IPS-20b (cell line): Measurements from ENCODE around the gene PDZRN3.

Experiments used
- H3K27ac ChIP-seq: one replicate; pipeline ENCODE4 v1.5.1; 2013; ENCODE audit warnings: low read length
- H3K27me3 ChIP-seq: 2 replicates; pipeline ENCODE4 v1.6.1; 2013; ENCODE audit warnings: mild to moderate bottlenecking, low read length, inconsistent platforms; ENCODE audit not compliant: insufficient read depth
- H3K36me3 ChIP-seq: 2 replicates; pipeline ENCODE4 v1.6.1; 2013; ENCODE audit warnings: low read depth, mild to moderate bottlenecking, inconsistent platforms, low read length, moderate library complexity; ENCODE audit not compliant: insufficient read depth
- H3K4me1 ChIP-seq: 2 replicates; pipeline ENCODE4 v1.6.1; 2013; ENCODE audit warnings: mild to moderate bottlenecking, control low read depth, inconsistent platforms, low read length, moderate library complexity; ENCODE audit not compliant: insufficient read depth
- H3K4me3 ChIP-seq: 2 replicates; pipeline ENCODE4 v1.5.1; 2013; ENCODE audit warnings: mild to moderate bottlenecking, low read length, inconsistent platforms
- H3K9ac ChIP-seq: 2 replicates; pipeline ENCODE4 v1.6.1; 2013; ENCODE audit warnings: low read depth, mild to moderate bottlenecking, inconsistent platforms, low read length, moderate library complexity
- H3K9me3 ChIP-seq: 2 replicates; pipeline ENCODE4 v1.6.1; 2013; ENCODE audit warnings: mild to moderate bottlenecking, low read depth, low read length, inconsistent platforms; ENCODE audit not compliant: insufficient read depth

The PDZRN3 gene

DNA sequence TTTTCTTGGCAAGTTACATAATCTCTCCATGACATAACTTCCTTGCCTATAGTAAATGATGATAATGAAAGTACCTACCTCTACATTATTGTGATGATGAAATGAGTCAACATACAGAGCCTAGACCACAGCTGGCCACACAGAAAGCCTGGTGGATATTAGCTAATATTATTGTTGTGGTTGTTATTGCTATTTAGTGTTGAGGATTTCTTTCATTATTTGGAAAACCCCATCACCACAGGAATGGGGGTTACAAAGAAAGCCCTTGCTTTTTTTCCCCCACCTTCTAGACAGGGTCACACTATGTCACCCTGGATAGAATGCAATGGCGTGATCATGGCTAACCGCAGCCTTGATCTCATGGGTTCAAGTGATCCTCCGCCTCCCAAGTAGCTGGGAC, 125.0 kb downstream of the PDZRN3 start:
- Histone ChIP-seq H3K27ac (no peak overlapping the region), H3K36me3 (no peaks in the 10 kb centered on the region), H3K9ac (no peak overlapping the region), H3K4me1 (peaks cover 13% of the 10 kb centered on the region; the same call in 1 of the 2 replicates), H3K4me3 (no peak overlapping the region), H3K27me3 (no peaks in the 10 kb centered on the region), H3K9me3 (no peaks in the 10 kb centered on the region)

DNA sequence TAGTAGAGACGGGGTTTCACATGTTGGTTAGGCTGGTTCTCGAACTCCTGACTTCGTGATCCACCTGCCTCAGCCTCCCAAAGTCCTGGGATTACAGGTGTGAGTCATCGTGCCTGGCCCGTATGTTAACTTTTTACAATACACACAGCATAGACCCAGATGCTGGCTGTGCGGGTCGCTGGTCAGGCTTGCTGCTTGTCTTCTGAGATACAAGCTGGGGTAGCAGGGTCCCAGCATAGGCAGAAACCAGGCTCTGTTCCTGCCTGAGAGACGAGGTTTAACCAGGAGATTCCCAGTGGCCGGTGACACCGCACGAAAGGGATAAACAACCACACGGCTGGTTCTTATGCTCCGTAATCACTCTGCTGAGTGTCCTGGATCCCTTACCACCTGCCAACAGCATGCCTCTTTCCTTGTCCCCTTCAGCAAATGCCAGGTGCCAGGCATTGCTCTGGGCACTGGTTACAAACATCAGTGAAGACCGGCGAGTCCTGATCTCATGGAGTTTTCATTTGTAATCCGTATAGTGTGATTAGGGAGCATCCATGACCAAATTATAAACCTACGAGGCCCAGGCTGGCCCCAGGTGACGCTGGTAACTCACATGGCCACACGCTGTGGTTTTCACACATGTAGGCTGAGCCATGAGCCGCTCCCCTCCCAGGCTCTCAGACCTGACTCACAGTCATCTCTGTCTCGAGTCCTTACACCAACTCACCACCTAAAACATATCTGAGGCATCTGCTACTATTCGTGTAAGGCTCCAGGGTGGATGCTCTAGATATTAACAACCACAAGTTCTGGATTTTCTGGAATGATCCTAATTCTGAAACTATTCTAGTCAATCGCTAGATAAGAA, 125.7 kb downstream of the PDZRN3 start:
- no peak overlapping the region for H3K27ac ChIP-seq
- no peaks in the 10 kb centered on the region for H3K27me3 ChIP-seq
- H3K4me3 ChIP-seq, result no peak overlapping the region
- H3K4me1 ChIP-seq, result peaks cover 13% of the 10 kb centered on the region; the same call in 1 of the 2 replicates
- no peaks in the 10 kb centered on the region for H3K36me3 ChIP-seq
- no peak overlapping the region for H3K9ac ChIP-seq
- H3K9me3 ChIP-seq, result no peaks in the 10 kb centered on the region

DNA sequence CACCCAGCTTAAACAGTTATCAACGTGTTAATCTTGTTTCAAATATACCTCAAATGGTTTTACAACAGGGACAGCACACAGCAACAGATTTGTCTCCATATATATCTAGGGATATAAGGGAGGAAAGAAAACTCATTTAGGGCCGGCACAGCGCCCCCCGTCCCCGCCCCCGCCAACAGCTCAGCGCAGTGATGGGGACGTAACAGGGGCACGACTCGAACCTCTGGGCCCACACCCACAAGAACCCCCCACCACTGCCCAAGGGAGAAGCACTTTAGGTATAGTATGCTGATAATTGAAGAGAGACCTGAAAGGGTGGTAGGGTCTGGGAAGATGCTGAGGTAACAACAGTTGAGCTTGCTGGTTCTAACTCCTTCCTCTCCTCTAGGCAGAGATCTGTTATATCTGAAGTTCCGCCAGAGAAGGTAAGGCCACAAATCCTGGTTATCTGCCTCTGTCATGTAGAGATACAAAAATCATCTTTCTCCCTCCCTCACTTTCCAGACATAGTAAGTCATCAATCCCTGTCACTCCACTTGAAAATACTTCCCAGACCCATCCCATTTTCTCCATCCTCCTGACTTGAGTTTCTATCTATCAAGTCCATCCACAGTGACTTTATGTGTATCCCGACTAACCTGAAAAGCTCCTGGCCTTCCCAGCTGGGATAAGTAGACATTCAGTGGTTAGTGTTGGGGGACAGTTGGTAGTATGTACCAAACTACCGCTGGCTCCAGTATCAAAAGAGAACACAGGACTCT, 126.9 kb downstream of the PDZRN3 start:
- Histone ChIP-seq H3K9me3 (no peaks in the 10 kb centered on the region), H3K27me3 (no peaks in the 10 kb centered on the region), H3K4me3 (no peak overlapping the region), H3K9ac (no peak overlapping the region), H3K4me1 (peaks cover 13% of the 10 kb centered on the region; the same call in 1 of the 2 replicates), H3K36me3 (no peaks in the 10 kb centered on the region), H3K27ac (no peak overlapping the region)

DNA sequence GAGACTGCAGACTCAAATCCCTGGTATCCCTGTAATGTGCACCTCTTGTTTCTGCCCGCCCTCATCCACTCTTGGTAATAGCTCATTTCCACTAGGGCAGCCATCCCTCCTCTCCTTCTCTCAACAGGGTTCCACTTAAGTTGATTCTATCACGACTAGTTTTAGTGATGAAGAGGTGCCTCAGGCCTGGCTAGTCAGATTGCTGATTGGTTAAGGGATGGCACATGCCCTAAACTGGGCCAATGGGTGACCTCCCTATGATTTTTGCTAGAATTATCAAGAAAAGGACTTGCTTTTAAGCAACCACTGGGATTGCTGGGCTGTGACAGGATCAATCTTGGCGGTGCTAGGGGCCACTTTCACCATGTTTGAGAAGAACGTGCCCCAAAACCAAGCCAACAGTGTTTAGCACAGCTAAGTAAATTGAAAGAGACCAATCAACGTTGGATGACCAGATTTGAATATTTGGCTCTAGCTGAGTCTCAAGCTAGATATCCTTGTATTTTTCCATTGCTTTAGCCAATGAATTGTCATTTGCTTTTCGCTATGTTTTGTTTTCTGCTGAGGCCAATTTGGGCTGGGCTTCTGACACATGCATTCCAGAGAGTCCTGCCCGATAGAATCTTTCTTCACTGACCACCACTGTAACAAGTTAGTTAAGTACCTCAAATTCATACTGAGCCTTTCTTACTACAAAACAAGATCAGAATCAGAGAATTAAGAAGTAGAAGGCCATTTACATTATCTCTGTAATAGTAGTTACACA, 131.0 kb downstream of the PDZRN3 start:
- Histone ChIP-seq H3K9me3 (no peaks in the 10 kb centered on the region), H3K9ac (no peak overlapping the region), H3K27ac (no peak overlapping the region), H3K27me3 (no peaks in the 10 kb centered on the region), H3K4me1 (peaks cover 32% of the 10 kb centered on the region; the same call in 1 of the 2 replicates), H3K36me3 (no peaks in the 10 kb centered on the region), H3K4me3 (no peak overlapping the region)

DNA sequence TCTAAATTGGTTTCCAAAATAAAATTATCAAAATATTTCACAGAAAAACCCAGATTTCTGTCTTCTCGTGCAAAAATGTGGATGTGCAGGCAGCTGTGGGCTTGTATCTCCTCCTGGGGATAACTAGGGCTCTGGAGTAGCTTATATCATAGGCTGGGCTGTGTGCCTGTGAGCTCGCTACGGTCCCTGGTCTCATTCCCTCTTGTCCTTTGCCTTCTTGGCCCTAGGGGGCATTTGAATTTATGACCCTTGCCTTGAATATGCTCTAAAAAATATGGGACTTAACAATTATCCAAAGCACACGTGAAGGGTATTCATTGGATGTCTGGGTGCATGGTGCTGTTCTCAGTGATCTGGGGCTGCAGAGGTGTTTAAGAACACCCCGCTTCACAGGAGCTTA, 132.6 kb downstream of the PDZRN3 start:
- Histone ChIP-seq H3K9me3 (no peaks in the 10 kb centered on the region), H3K27ac (no peak overlapping the region), H3K4me1 (peaks cover 32% of the 10 kb centered on the region; the same call in 1 of the 2 replicates), H3K27me3 (no peaks in the 10 kb centered on the region), H3K9ac (no peak overlapping the region), H3K36me3 (no peaks in the 10 kb centered on the region), H3K4me3 (no peak overlapping the region)

DNA sequence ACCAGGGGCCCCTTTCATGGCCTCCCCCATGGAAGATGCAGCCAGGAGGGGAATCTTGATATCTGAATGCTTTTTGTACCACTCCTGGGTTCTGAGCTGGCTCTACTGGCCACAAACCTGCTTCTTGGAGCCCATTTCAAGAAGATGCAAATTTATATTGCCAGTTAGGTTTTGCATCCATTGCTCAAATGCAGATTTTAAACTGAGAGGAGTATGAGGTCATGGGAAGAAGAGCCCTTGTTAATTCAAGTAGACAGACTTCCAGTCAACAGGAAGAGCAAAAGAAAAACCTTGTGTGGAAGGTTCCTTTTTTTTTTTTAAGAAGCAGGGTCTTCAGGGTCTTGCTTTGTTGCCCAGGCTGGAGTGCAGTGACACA, 133.5 kb downstream of the PDZRN3 start:
- Histone ChIP-seq H3K9ac (no peak overlapping the region), H3K4me1 (peaks cover 28% of the 10 kb centered on the region; the same call in 1 of the 2 replicates), H3K9me3 (no peaks in the 10 kb centered on the region), H3K36me3 (no peaks in the 10 kb centered on the region), H3K27me3 (no peaks in the 10 kb centered on the region), H3K27ac (no peak overlapping the region), H3K4me3 (no peak overlapping the region)

DNA sequence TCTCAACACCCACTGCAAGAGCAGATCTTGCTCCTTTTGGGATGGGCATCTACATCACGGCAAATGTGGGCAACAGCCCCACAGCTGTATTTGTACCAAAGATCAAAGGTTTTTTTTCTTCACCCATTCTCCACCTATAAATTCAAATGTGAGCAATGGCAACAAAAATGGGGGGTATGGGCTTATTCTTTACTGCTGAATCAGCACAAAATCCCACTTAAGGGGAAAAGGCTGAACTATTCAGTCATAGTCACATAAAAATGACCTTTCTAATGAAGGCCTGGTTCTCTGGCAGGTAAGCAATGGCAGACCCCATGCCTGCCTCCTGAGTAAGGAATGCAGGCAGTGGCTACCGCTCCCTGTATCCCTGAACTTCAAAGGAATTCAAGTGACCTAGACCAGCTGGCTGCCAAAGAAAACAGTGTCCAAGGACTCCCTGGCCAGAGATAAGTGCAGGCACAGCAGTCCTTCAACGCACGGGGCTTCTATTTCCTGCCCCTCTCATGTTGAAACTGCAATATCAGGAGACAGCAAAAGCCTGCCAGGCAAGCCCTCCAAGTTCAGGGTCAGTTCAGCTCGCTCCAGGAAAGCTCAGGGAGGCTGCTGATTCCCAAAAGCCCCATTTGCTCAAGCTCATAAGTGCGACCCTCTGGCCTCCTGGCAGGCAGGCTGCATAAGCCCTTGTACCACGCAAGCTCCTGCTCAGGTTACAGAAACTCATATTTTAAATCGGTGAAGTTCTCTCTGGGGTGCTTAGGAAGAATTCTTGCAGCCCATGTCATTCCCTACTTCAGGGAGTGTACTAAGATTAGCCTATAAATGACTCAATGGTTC, 134.1 kb downstream of the PDZRN3 start:
- Histone ChIP-seq H3K27ac (no peak overlapping the region), H3K9me3 (no peaks in the 10 kb centered on the region), H3K36me3 (no peaks in the 10 kb centered on the region), H3K4me1 (peaks cover 30% of the 10 kb centered on the region; the same call in 1 of the 2 replicates), H3K27me3 (no peaks in the 10 kb centered on the region), H3K4me3 (peak overlapping the region; percentile 4; the same call in 1 of the 2 replicates), H3K9ac (no peak overlapping the region)

DNA sequence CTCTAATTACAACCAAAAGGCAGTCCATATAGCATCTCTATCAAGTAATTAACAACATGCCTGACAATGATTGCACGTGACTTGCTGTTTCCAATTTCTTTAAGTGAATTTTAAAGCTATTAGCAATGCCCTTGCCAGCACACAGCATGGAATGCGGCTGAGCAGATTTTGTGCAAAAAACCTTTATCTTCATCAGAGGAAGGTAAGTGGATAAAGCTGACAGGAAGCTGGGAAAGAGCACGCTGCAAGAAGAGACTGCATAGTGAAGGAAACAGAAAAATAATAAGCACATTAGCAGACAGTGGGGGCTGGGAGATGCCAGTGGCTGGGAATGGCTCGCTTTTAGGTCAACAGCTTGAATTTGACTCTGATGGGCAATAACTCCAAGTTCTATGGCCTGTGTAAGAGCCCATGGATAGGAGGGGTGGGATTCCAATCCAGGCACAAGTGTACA, 138.8 kb downstream of the PDZRN3 start:
- Histone ChIP-seq H3K27ac (no peak overlapping the region), H3K9ac (peak overlapping the region; percentile 7; the same call in 1 of the 2 replicates), H3K9me3 (no peaks in the 10 kb centered on the region), H3K4me1 (peaks cover 44% of the 10 kb centered on the region), H3K4me3 (no peak overlapping the region), H3K27me3 (no peaks in the 10 kb centered on the region), H3K36me3 (no peaks in the 10 kb centered on the region)

DNA sequence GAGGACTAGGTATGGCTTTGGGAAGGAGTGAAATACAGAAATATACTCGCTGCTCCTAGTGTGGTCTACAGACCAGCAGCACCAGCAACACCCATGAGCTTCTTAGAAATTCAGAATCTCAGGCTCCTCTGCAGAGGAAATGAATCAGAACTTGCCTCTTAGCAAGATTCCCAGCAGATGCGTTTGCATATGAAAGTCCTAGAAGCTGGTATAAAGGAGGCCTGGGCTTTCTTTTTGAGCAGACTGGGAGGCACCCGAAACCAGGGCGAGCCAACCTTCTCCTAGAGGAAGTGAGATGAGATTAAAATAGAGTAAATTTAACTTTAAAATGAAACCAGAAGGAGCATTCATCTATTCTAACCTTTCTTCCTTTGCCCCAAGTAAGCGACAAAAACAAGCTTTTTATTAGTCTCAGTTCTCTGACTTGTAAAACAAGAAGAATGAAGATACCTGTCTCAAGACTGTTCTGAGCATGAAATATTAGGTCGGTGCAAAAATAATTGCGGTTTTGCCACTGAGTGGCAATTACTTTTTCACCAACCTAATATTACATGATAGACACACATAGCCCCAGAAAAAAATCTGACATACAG, 140.0 kb downstream of the PDZRN3 start:
- H3K9me3 ChIP-seq, result no peaks in the 10 kb centered on the region

DNA sequence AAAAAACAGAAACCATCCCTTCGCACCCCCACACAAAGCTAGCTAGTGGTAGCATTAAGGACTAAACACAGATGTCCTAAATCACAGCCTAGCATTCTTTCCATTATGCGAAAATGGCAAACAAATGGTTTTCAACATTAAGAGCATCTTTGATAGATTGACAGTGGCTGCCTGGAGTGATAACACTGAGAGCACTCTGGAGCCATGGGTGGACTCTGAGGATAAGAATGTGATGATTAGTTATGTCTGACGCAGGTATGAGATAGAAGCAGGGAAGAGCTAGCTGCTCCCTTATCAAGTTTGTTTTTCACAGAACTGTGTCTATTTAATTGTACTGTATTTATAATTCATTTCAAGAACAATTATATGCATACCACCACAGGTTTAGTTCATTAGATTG, 142.9 kb downstream of the PDZRN3 start:
- Histone ChIP-seq H3K4me1 (peaks cover 33% of the 10 kb centered on the region), H3K9me3 (peaks cover 10% of the 10 kb centered on the region), H3K4me3 (no peak overlapping the region), H3K27ac (no peak overlapping the region), H3K9ac (no peak overlapping the region), H3K36me3 (no peaks in the 10 kb centered on the region), H3K27me3 (no peaks in the 10 kb centered on the region)

More for the DNA sequence above, 140.0 kb downstream of the PDZRN3 start:
- Histone ChIP-seq H3K27me3 (no peaks in the 10 kb centered on the region), H3K4me3 (peak overlapping the region; percentile 56), H3K9ac (no peak overlapping the region; the same call in 1 of the 2 replicates), H3K4me1 (peaks cover 33% of the 10 kb centered on the region), H3K27ac (peak overlapping the region; percentile 80), H3K36me3 (no peaks in the 10 kb centered on the region)
